Osteocyte (in vitro differentiated cells): ENCODE data around the gene C1QTNF9. TPM values are rescaled to one million over a fixed set of nuclear protein-coding genes. Genes with fewer than 3 reads are reported as not detected.

Experiments
- DNase-seq: peaks from one replicate; pipeline ENCODE4 v3.0.0; 2021; ENCODE audit warnings: mixed read lengths; ENCODE audit not compliant: unreplicated experiment; ENCODE audit errors: extremely low spot score
- H3K27ac Mint-ChIP-seq: one replicate; pipeline ENCODE4 v1.8.0; 2021; ENCODE audit warnings: mild to moderate bottlenecking, mixed read lengths; ENCODE audit not compliant: unreplicated experiment
- H3K27me3 Mint-ChIP-seq: one replicate; pipeline ENCODE4 v1.8.0; 2021; ENCODE audit warnings: mixed read lengths; ENCODE audit not compliant: unreplicated experiment
- H3K36me3 Mint-ChIP-seq: one replicate; pipeline ENCODE4 v1.8.0; 2021; ENCODE audit warnings: mixed read lengths; ENCODE audit not compliant: unreplicated experiment
- H3K4me1 Mint-ChIP-seq: one replicate; pipeline ENCODE4 v1.8.0; 2021; ENCODE audit warnings: mixed read lengths; ENCODE audit not compliant: unreplicated experiment
- H3K4me3 Mint-ChIP-seq: one replicate; pipeline ENCODE4 v1.8.0; 2021; ENCODE audit warnings: mild to moderate bottlenecking, moderate library complexity, mixed read lengths; ENCODE audit not compliant: unreplicated experiment
- H3K9me3 Mint-ChIP-seq: one replicate; pipeline ENCODE4 v1.8.0; 2021; ENCODE audit warnings: mixed read lengths; ENCODE audit not compliant: unreplicated experiment
- CTCF ChIP-seq: fragments of 200-600 bp; sonication (generic); IDR thresholded peaks from 2 replicates; pipeline ENCODE4 v1.5.0; 2021; ENCODE audit warnings: antibody characterized with exemption, mild to moderate bottlenecking, moderate library complexity
- total RNA-seq: library from RNA; stranded (reverse); gene quantifications from 2 replicates; pipeline ENCODE4 v1.2.1, GENCODE V29; 2021

Gene C1QTNF9
- total RNA-seq, 1 donor from 2014 or later, result not detected

- TF ChIP-seq CTCF, result no peak
- no peak for DNase-seq
- H3K4me3 Mint-ChIP-seq, result no peak overlapping the region
These were observed 20.5 kb upstream of the C1QTNF9 start for GRCh38 chr13:24288870-24289269.

GRCh38 chr13:24290280-24290932 is 19.0 kb upstream of the C1QTNF9 start:
- no peaks in the 10 kb centered on the region for H3K9me3 Mint-ChIP-seq
- H3K27ac Mint-ChIP-seq, result no peak overlapping the region
- peaks cover 10% of the 10 kb centered on the region for H3K36me3 Mint-ChIP-seq
- no peak overlapping the region for H3K4me3 Mint-ChIP-seq
- DNase-seq, result no peak
- H3K27me3 Mint-ChIP-seq, result no peaks in the 10 kb centered on the region
- no peak for TF ChIP-seq CTCF
- no peaks in the 10 kb centered on the region for H3K4me1 Mint-ChIP-seq

More at GRCh38 chr13:24288870-24289269, 20.5 kb upstream of the C1QTNF9 start:
- Mint-ChIP-seq H3K4me1 (no peaks in the 10 kb centered on the region), H3K27me3 (no peaks in the 10 kb centered on the region), H3K27ac (no peak overlapping the region), H3K9me3 (no peaks in the 10 kb centered on the region), H3K36me3 (peaks cover 10% of the 10 kb centered on the region)

DNA sequence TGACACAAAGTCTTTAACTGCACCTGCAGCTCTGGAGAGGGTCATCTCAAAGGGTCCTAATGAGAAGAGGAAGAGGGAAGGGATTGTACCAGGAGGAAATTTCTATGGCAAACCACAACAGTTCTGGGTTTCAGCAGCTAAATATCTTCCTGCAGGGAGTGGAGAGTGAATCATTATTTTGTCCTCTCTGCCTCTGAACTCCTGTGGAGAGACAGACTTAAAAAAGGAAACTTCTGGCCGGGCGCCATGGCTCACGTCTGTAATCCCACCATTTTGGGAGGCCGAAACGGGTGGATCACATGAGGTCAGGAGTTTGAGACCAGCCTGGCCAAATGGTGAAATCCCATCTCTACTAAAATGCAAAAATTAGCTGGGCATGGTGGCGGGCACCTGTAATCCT is 16.9 kb upstream of the C1QTNF9 start:
- Mint-ChIP-seq H3K36me3 (peaks cover 10% of the 10 kb centered on the region), H3K27ac (no peak overlapping the region), H3K9me3 (no peaks in the 10 kb centered on the region), H3K4me3 (no peak overlapping the region), H3K27me3 (no peaks in the 10 kb centered on the region), H3K4me1 (no peaks in the 10 kb centered on the region)
- DNase-seq, result no peak
- no peak for TF ChIP-seq CTCF

- Mint-ChIP-seq H3K27ac (no peak overlapping the region), H3K9me3 (no peaks in the 10 kb centered on the region), H3K36me3 (peaks cover 13% of the 10 kb centered on the region), H3K4me1 (no peaks in the 10 kb centered on the region), H3K4me3 (no peak overlapping the region), H3K27me3 (no peaks in the 10 kb centered on the region)
- TF ChIP-seq CTCF, result no peak
- DNase-seq, result no peak
These were observed 15.6 kb upstream of the C1QTNF9 start for GRCh38 chr13:24293746-24294145.

- no peak for DNase-seq
- no peak overlapping the region for H3K27ac Mint-ChIP-seq
- TF ChIP-seq CTCF, result no peak
- H3K36me3 Mint-ChIP-seq, result peaks cover 5% of the 10 kb centered on the region
- no peaks in the 10 kb centered on the region for H3K4me1 Mint-ChIP-seq
- H3K4me3 Mint-ChIP-seq, result no peak overlapping the region
- no peaks in the 10 kb centered on the region for H3K27me3 Mint-ChIP-seq
- H3K9me3 Mint-ChIP-seq, result no peaks in the 10 kb centered on the region
These were observed 9.8 kb upstream of the C1QTNF9 start for GRCh38 chr13:24299488-24300114.
